ENCODE data around the gene SDK2.

DNA sequence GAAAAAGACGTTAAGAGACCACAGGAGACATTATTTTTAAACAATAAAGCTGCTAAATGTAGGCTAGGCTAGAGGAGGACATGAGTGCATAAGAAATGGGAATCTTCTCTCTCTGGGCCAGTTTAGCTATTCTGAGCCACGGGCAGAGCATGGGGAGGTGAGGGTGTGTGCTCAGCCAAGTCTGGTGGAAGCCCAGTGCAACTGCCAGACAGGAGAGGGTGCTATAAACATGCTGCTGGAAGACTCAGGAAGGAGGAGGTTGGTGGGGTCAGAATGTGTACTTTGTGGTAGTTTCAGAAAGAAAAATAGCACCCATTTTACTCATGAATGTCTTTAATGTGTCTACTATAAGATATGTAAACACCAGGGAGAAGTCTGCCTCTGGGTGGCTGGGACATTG lies 5.9 kb upstream of the SDK2 start:
- TF ChIP-seq ZNF331 (CRISPR knock-in tag; IDR thresholded peaks at IDR 0.05; ENCODE audit: low read depth) (no peak), CREB1 (CRISPR knock-in tag; IDR thresholded peaks at IDR 0.05; ENCODE audit: low read depth) (no peak), EZH2 (IDR thresholded peaks at IDR 0.05; ENCODE audit: low read depth, unreplicated experiment) (no peak), POLR2AphosphoS5 (IDR thresholded peaks at IDR 0.05; ENCODE audit: low read depth) (no peak)
- TF ChIP-seq, protein P1, sequence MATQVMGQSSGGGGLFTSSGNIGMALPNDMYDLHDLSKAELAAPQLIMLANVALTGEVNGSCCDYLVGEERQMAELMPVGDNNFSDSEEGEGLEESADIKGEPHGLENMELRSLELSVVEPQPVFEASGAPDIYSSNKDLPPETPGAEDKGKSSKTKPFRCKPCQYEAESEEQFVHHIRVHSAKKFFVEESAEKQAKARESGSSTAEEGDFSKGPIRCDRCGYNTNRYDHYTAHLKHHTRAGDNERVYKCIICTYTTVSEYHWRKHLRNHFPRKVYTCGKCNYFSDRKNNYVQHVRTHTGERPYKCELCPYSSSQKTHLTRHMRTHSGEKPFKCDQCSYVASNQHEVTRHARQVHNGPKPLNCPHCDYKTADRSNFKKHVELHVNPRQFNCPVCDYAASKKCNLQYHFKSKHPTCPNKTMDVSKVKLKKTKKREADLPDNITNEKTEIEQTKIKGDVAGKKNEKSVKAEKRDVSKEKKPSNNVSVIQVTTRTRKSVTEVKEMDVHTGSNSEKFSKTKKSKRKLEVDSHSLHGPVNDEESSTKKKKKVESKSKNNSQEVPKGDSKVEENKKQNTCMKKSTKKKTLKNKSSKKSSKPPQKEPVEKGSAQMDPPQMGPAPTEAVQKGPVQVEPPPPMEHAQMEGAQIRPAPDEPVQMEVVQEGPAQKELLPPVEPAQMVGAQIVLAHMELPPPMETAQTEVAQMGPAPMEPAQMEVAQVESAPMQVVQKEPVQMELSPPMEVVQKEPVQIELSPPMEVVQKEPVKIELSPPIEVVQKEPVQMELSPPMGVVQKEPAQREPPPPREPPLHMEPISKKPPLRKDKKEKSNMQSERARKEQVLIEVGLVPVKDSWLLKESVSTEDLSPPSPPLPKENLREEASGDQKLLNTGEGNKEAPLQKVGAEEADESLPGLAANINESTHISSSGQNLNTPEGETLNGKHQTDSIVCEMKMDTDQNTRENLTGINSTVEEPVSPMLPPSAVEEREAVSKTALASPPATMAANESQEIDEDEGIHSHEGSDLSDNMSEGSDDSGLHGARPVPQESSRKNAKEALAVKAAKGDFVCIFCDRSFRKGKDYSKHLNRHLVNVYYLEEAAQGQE (IDR thresholded peaks at IDR 0.05; ENCODE audit: unreplicated experiment), result no peak
- TF ChIP-seq, protein P2, sequence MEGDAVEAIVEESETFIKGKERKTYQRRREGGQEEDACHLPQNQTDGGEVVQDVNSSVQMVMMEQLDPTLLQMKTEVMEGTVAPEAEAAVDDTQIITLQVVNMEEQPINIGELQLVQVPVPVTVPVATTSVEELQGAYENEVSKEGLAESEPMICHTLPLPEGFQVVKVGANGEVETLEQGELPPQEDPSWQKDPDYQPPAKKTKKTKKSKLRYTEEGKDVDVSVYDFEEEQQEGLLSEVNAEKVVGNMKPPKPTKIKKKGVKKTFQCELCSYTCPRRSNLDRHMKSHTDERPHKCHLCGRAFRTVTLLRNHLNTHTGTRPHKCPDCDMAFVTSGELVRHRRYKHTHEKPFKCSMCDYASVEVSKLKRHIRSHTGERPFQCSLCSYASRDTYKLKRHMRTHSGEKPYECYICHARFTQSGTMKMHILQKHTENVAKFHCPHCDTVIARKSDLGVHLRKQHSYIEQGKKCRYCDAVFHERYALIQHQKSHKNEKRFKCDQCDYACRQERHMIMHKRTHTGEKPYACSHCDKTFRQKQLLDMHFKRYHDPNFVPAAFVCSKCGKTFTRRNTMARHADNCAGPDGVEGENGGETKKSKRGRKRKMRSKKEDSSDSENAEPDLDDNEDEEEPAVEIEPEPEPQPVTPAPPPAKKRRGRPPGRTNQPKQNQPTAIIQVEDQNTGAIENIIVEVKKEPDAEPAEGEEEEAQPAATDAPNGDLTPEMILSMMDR (conservative IDR thresholded peaks at IDR 0.05; ENCODE audit: low read depth in 2 of 2), result peak; percentile 73 to 91
